Measurements from ENCODE around the gene TLR5. TPM values are rescaled to one million over a fixed set of nuclear protein-coding genes. Genes with fewer than 3 reads are reported as not detected.

TLR5 gene
- polyA plus RNA-seq, 1 of the 3 experiments (the other 2 are of a cell fraction), result not detected

DNA sequence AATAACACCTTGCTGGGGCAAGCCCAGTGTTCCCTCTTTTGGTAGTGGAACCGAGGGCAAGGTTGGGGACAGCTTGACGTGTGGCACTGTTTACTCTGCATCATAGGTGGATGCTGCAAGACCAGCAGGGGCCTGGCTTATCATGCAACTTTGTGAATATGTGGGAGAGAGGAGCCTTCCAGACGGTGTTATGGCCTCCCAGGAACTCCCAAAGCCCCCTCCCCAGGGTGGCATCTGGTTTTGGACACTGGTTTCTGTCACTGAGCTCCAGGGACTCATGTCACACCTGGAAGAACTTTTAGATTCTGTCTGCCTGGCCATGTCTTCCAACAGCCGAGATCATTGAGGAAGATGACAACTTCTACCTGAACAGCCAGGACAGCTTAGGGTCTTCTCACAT is 1.4 kb upstream of the TLR5 start:
- Histone ChIP-seq H4K20me1 (ENCODE audit: insufficient read depth) (no peaks in the 10 kb centered on the region), H3K9me3 (no peaks in the 10 kb centered on the region), H3K4me2 (no peak overlapping the region), H3F3A (replicated peaks; ENCODE audit: insufficient read depth) (no peaks in the 10 kb centered on the region), H3K27ac (ENCODE audit: low read depth in 2 of 2, low read length in 1 of 2) (no peak overlapping the region), H3K9ac (no peak overlapping the region), H3K4me3 (ENCODE audit: low read depth in 2 of 2, low read length in 1 of 2) (no peak overlapping the region), H2AFZ (ENCODE audit: low read depth) (no peak overlapping the region), H3K79me2 (ENCODE audit: insufficient read depth) (no peaks in the 10 kb centered on the region), H3K27me3 (ENCODE audit: insufficient read depth) (no peaks in the 10 kb centered on the region), H3K9me2 (no peaks in the 10 kb centered on the region), H3K36me3 (replicated peaks in 1 of 2; ENCODE audit: control insufficient read depth in 1 of 2, insufficient read depth in 2 of 2, low read length in 1 of 2) (no peaks in the 10 kb centered on the region), H3K4me1 (ENCODE audit: control insufficient read depth in 1 of 2, insufficient read depth in 2 of 2, low read depth in 1 of 2, low read length in 1 of 2) (peaks cover 0 to 9% of the 10 kb centered on the region in 2 experiments; a peak in 2 of 4 replicates)
- WGBS (ENCODE audit: low lambda C conversion rate), result 51% methylated on average over 3 of the region's 4 CpGs
- TF ChIP-seq MXI1 (IDR thresholded peaks at IDR 0.05; ENCODE audit: low read depth, low read length) (no peak), USF1 (IDR thresholded peaks at IDR 0.05; ENCODE audit: borderline replicate concordance, low read depth) (no peak), SIN3A (IDR thresholded peaks at IDR 0.05; ENCODE audit: borderline replicate concordance, low read depth, low read length) (no peak), SMC3 (IDR thresholded peaks at IDR 0.05; ENCODE audit: low read depth, low read length) (no peak), CTCF (IDR thresholded peaks at IDR 0.05) (no peak), RCOR1 (IDR thresholded peaks at IDR 0.05; ENCODE audit: low read length) (no peak), JUND (IDR thresholded peaks at IDR 0.05) (no peak), FOSL2 (IDR thresholded peaks at IDR 0.05; ENCODE audit: borderline replicate concordance, low read depth) (no peak), POLR2AphosphoS5 (IDR thresholded peaks at IDR 0.05; ENCODE audit: low read depth, low read length) (no peak), YY1 (IDR thresholded peaks at IDR 0.05; ENCODE audit: low read depth) (no peak), NRF1 (IDR thresholded peaks at IDR 0.05; ENCODE audit: low read depth, low read length) (no peak), TEAD4 (IDR thresholded peaks at IDR 0.05; ENCODE audit: borderline replicate concordance, insufficient read depth) (no peak), NFIC (IDR thresholded peaks at IDR 0.05; ENCODE audit: borderline replicate concordance) (no peak), MEF2A (IDR thresholded peaks at IDR 0.05; ENCODE audit: borderline replicate concordance, low read depth) (no peak), IRF3 (IDR thresholded peaks at IDR 0.05; ENCODE audit: low read depth, low read length) (no peak)
- TF ChIP-seq, protein P1, sequence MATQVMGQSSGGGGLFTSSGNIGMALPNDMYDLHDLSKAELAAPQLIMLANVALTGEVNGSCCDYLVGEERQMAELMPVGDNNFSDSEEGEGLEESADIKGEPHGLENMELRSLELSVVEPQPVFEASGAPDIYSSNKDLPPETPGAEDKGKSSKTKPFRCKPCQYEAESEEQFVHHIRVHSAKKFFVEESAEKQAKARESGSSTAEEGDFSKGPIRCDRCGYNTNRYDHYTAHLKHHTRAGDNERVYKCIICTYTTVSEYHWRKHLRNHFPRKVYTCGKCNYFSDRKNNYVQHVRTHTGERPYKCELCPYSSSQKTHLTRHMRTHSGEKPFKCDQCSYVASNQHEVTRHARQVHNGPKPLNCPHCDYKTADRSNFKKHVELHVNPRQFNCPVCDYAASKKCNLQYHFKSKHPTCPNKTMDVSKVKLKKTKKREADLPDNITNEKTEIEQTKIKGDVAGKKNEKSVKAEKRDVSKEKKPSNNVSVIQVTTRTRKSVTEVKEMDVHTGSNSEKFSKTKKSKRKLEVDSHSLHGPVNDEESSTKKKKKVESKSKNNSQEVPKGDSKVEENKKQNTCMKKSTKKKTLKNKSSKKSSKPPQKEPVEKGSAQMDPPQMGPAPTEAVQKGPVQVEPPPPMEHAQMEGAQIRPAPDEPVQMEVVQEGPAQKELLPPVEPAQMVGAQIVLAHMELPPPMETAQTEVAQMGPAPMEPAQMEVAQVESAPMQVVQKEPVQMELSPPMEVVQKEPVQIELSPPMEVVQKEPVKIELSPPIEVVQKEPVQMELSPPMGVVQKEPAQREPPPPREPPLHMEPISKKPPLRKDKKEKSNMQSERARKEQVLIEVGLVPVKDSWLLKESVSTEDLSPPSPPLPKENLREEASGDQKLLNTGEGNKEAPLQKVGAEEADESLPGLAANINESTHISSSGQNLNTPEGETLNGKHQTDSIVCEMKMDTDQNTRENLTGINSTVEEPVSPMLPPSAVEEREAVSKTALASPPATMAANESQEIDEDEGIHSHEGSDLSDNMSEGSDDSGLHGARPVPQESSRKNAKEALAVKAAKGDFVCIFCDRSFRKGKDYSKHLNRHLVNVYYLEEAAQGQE (IDR thresholded peaks at IDR 0.05; ENCODE audit: low read depth, low read length), result no peak
- TF ChIP-seq, protein P2, sequence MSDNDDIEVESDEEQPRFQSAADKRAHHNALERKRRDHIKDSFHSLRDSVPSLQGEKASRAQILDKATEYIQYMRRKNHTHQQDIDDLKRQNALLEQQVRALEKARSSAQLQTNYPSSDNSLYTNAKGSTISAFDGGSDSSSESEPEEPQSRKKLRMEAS (IDR thresholded peaks at IDR 0.05; ENCODE audit: low read depth), result no peak
- POLR2A ChIA-PET, result no interaction called here
- no peak for DNase-seq
- CTCF ChIA-PET, result interaction anchor here (1.4 to 4.8 kb wide), 6 partner anchors 9 to 484 kb away, joined by 3 to 39 read pairs (median 11); no protein-coding TSS in a partner anchor
